Neural crest cell (in vitro differentiated cells): ENCODE measurements around the gene TTC24. TPM values are rescaled to one million over a fixed set of nuclear protein-coding genes. Genes with fewer than 3 reads are reported as not detected.
"Not testable (repeated sequence)": the region's sequence is repeated elsewhere in the genome, so short reads cannot be mapped to it uniquely, and the experiment has no call there.

ENCODE experiments used
- DNase-seq: peaks from one replicate; pipeline ENCODE4 v3.0.0; 2021; ENCODE audit warnings: low read depth, mixed read lengths, low spot score
- H3K27ac Mint-ChIP-seq: one replicate; pipeline ENCODE4 v1.8.0; 2021; ENCODE audit warnings: mild to moderate bottlenecking, mixed read lengths; ENCODE audit not compliant: unreplicated experiment
- H3K27me3 Mint-ChIP-seq: 2 replicates; pipeline ENCODE4 v1.8.0; 2021; ENCODE audit warnings: low read depth, mild to moderate bottlenecking, mixed read lengths
- H3K36me3 Mint-ChIP-seq: 2 replicates; pipeline ENCODE4 v1.8.0; 2021; ENCODE audit warnings: low read depth, mild to moderate bottlenecking, mixed read lengths
- H3K4me1 Mint-ChIP-seq: 2 replicates; pipeline ENCODE4 v1.8.0; 2021; ENCODE audit warnings: mixed read lengths
- H3K4me3 Mint-ChIP-seq: one replicate; pipeline ENCODE4 v1.8.0; 2021; ENCODE audit warnings: mild to moderate bottlenecking, mixed read lengths
- H3K9me3 Mint-ChIP-seq: 2 replicates; pipeline ENCODE4 v1.8.0; 2021; ENCODE audit warnings: mixed read lengths
- CTCF ChIP-seq: fragments of 200-600 bp; sonication (generic); conservative IDR thresholded peaks from 2 replicates; pipeline ENCODE4 v1.5.0; 2021; ENCODE audit warnings: antibody characterized with exemption, mild to moderate bottlenecking
- total RNA-seq: library from RNA; stranded (reverse); gene quantifications from 2 replicates; pipeline ENCODE4 v1.2.1, GENCODE V29; 2021

TTC24 gene
- total RNA-seq, 1 donor from 2014 or later, result not detected

DNA sequence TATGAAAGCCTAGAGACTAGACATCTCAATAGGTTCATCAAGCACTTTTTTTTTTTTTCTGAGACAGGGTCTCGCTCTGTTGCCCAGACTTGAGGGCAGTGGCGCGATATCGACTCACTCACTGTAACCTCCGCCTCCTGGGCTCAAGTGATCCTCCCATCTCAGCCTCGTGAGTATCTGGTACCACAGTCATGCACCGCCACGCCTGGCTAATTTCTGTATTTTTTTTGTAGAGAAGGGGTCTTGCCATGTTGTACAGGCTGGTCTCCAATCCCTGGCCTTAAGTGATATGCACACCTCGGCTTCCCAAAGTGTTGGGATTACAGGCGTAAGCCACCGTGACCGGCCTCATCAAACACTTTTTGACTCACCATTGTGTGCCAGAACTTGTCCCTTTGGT lies 22.4 kb downstream of the TTC24 start:
- H3K9me3 Mint-ChIP-seq, result no peaks in the 10 kb centered on the region
- H3K27ac Mint-ChIP-seq, result peak overlapping the region; percentile 63
- H3K4me1 Mint-ChIP-seq, result peaks cover 27% of the 10 kb centered on the region
- H3K27me3 Mint-ChIP-seq, result no peaks in the 10 kb centered on the region
- DNase-seq, result no peak
- no peak for TF ChIP-seq CTCF
- H3K4me3 Mint-ChIP-seq, result peak overlapping the region; percentile 92
- H3K36me3 Mint-ChIP-seq, result peaks cover 3% of the 10 kb centered on the region

GRCh38 chr1:156602557-156602993 lies 23.1 kb downstream of the TTC24 start:
- peaks cover 27% of the 10 kb centered on the region for H3K4me1 Mint-ChIP-seq
- H3K27me3 Mint-ChIP-seq, result no peaks in the 10 kb centered on the region
- no peak for DNase-seq
- no peaks in the 10 kb centered on the region for H3K9me3 Mint-ChIP-seq
- no peaks in the 10 kb centered on the region for H3K36me3 Mint-ChIP-seq
- peak overlapping the region; percentile 79 for H3K4me3 Mint-ChIP-seq
- peak; percentile 45 for TF ChIP-seq CTCF
- no peak overlapping the region for H3K27ac Mint-ChIP-seq

DNA sequence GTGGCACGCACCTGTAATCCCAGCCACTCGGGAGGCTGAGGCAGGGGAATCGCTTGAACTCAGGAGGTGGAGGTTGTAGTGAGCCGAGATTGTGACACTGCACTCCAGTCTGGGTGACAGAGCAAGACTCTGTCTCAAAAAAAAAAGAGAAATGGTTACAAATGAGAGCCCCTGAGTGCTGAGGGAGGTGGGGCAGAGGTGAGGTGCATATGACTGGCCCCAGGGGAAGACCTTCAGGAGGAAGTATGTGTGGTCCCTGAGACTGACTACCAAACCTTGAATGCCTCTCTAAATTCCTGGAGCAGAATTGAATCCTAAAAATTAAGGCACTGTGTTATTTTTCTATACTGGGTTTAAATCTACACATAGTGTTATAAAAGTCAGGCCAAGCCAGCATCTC lies 27.8 kb downstream of the TTC24 start:
- H3K4me3 Mint-ChIP-seq, H3K27me3 Mint-ChIP-seq, H3K9me3 Mint-ChIP-seq, H3K27ac Mint-ChIP-seq, DNase-seq, H3K36me3 Mint-ChIP-seq, H3K4me1 Mint-ChIP-seq: not testable (repeated sequence)

GRCh38 chr1:156608036-156608674 lies 28.6 kb downstream of the TTC24 start:
- Mint-ChIP-seq H3K27ac (no peak overlapping the region), H3K9me3 (no peaks in the 10 kb centered on the region), H3K36me3 (no peaks in the 10 kb centered on the region), H3K4me3 (peak overlapping the region; percentile 71), H3K4me1 (peaks cover 3% of the 10 kb centered on the region), H3K27me3 (peaks cover 11% of the 10 kb centered on the region)
- peak; percentile 82 for TF ChIP-seq CTCF
- DNase-seq, result peak; percentile 45

DNA sequence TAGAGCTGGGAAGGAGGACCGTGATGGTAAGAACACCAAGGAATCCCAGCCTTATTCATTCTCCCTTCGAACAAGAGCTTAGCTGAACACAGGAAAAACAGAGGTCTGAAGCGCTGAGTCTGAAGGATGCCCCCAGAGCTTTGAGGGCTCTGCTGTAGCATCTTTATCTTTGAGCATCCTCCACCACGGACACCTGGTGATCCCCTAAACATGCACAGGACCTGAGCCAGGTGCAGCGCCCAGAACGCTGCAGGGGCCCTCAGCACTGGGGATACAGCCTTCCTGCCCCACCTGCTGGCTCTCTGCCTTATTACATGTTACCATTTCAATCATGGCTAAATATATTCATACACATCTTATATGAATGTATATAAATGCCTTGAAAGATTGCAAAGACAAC lies 29.5 kb downstream of the TTC24 start:
- H3K27me3 Mint-ChIP-seq, result peaks cover 11% of the 10 kb centered on the region
- H3K4me1 Mint-ChIP-seq, result peaks cover 3% of the 10 kb centered on the region
- no peak overlapping the region for H3K27ac Mint-ChIP-seq
- peak; percentile 74 for TF ChIP-seq CTCF
- H3K9me3 Mint-ChIP-seq, result no peaks in the 10 kb centered on the region
- no peaks in the 10 kb centered on the region for H3K36me3 Mint-ChIP-seq
- DNase-seq, result no peak
- H3K4me3 Mint-ChIP-seq, result no peak overlapping the region

DNA sequence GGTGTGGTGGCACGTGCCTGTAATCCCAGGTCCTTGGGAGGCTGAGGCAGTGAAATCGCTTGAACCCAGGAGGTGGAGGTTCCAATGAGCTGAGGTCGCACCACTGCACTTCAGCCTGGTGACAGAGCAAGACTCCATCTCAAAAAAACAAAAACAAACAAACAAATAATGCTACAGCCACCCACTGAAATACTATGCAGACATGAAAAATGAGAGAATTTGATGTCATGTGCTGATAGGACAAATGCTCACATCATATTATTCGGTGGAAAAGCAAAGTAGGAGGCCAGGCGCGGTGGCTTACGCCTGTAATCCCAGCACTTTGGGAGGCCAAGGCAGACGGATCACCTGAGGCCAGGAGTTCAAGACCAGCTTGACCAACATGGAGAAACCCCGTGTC lies 30.5 kb downstream of the TTC24 start:
- H3K36me3 Mint-ChIP-seq, H3K4me3 Mint-ChIP-seq, H3K9me3 Mint-ChIP-seq: not testable (repeated sequence)

More for the DNA sequence above, 30.5 kb downstream of the TTC24 start:
- peaks cover 15% of the 10 kb centered on the region for H3K27me3 Mint-ChIP-seq
- H3K4me1 Mint-ChIP-seq, H3K27ac Mint-ChIP-seq, DNase-seq: not testable (repeated sequence)
